CD8-positive, alpha-beta memory T cell (primary cell): ENCODE results near the gene STX7. TPM values are rescaled to one million over a fixed set of nuclear protein-coding genes. Genes with fewer than 3 reads are reported as not detected.
A peak's percentile ranks its signal among the peaks of the same experiment; 100 is the strongest.

Experiments used
- CTCF ChIA-PET: fragments of 350-600 bp; sonication (Branson Sonifier 250); formaldehyde crosslinking; loops from one replicate; lab custom pipeline; 2021; ENCODE audit warnings: antibody characterized with exemption; lab: Charles Lee
- POLR2A ChIA-PET: fragments of 350-600 bp; sonication (Branson Sonifier 250); formaldehyde crosslinking; loops from one replicate; lab custom pipeline; 2021; ENCODE audit warnings: antibody characterized with exemption; lab: Charles Lee
- DNase-seq, 5 donors: peaks; one replicate each; pipeline versions ENCODE4 v3.0.0 to v3.0.0-alpha.2; 2020 to 2022; ENCODE audit warnings: mixed read lengths in 1 of 5
- H3K27ac ChIP-seq: one replicate; pipeline ENCODE4 v1.7.0; 2013; ENCODE audit warnings: low read depth, mild to moderate bottlenecking, low read length, moderate library complexity
- H3K27me3 ChIP-seq: 2 replicates; pipeline ENCODE4 v1.7.0; 2013; ENCODE audit warnings: low read length, mild to moderate bottlenecking; ENCODE audit not compliant: insufficient read depth, poor library complexity, severe bottlenecking
- H3K36me3 ChIP-seq: 2 replicates; pipeline ENCODE4 v1.7.0; 2013; ENCODE audit warnings: mild to moderate bottlenecking, low read length, moderate library complexity; ENCODE audit not compliant: insufficient read depth
- H3K4me1 ChIP-seq: 2 replicates; pipeline ENCODE4 v1.7.0; 2013; ENCODE audit warnings: mild to moderate bottlenecking, low read length, moderate library complexity; ENCODE audit not compliant: insufficient read depth
- H3K4me3 ChIP-seq: 2 replicates; pipeline ENCODE4 v1.7.0; 2013; ENCODE audit warnings: mild to moderate bottlenecking, low read length
- H3K9me3 ChIP-seq: 2 replicates; pipeline ENCODE4 v1.7.0; 2013; ENCODE audit warnings: mild to moderate bottlenecking, low read length
- H3K27ac Mint-ChIP-seq, 8 donors: one replicate each; pipeline ENCODE4 v1.8.0; 2020 to 2021; ENCODE audit warnings: mixed read lengths in 8 of 8, mild to moderate bottlenecking in 6 of 8, inconsistent platforms in 3 of 8, moderate library complexity in 3 of 8
- H3K27me3 Mint-ChIP-seq, 2 donors: one replicate each; pipeline ENCODE4 v1.8.0; 2020 to 2021; ENCODE audit warnings: mixed read lengths in 2 of 2, mild to moderate bottlenecking in 1 of 2, moderate library complexity in 1 of 2
- H3K36me3 Mint-ChIP-seq, 3 donors: one replicate each; pipeline ENCODE4 v1.8.0; 2020 to 2021; ENCODE audit warnings: mixed read lengths in 3 of 3, inconsistent platforms in 1 of 3, mild to moderate bottlenecking in 1 of 3
- H3K4me1 Mint-ChIP-seq, 3 donors: one replicate each; pipeline ENCODE4 v1.8.0; 2020 to 2021; ENCODE audit warnings: mixed read lengths in 3 of 3, inconsistent platforms in 1 of 3, mild to moderate bottlenecking in 1 of 3
- H3K4me3 Mint-ChIP-seq, 7 donors: one replicate each; pipeline ENCODE4 v1.8.0; 2020 to 2021; ENCODE audit warnings: mixed read lengths in 7 of 7, mild to moderate bottlenecking in 6 of 7, moderate library complexity in 4 of 7, inconsistent platforms in 2 of 7
- H3K9me3 Mint-ChIP-seq, 5 donors: one replicate each; pipeline ENCODE4 v1.8.0; 2020 to 2022; ENCODE audit warnings: mixed read lengths in 5 of 5, mild to moderate bottlenecking in 3 of 5, moderate library complexity in 2 of 5, inconsistent platforms in 1 of 5
- polyA plus RNA-seq: library from polyadenylated mRNA; unstranded; fragments of 300-500 nt; fragmentation: Illumina TruSeq; gene quantifications from one replicate; pipeline ENCODE4 v1.2.3, GENCODE V29; 2021
- total RNA-seq, 2 experiments: library from RNA; stranded (reverse); gene quantifications; one replicate each; pipeline ENCODE4 v1.2.3, GENCODE V29; 2021

The STX7 gene
- total and polyA plus RNA-seq, 3 experiments from 2014 or later = 11.4 to 25.1 (median 19.0) TPM

DNA sequence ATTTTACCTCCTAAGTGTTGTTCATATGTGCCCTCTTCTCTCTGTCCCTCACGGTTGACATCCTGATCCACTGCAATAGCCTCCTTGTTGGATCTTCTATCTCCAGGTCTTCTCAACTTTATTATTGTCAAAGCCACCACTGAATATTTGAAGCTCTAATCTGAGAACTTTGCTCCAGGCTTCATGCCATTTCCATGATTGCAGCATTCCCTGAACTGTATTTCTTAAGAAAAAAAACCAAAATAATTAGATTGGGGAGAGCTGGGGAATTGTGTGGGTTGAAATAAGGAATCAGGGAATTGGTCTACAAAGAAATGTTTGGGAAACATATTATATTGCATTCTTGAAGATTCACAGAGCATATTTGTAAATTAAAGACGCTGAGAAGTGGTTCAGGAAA, 2.5 kb upstream of the STX7 start:
- Histone ChIP-seq H3K4me1 (peaks cover 24% of the 10 kb centered on the region), H3K27ac (no peak overlapping the region), H3K36me3 (no peaks in the 10 kb centered on the region), H3K27me3 (no peaks in the 10 kb centered on the region), H3K9me3 (no peaks in the 10 kb centered on the region), H3K4me3 (no peak overlapping the region)
- Mint-ChIP-seq H3K27ac (no peak overlapping the region), H3K4me1 (peaks cover 24 to 34% (median 33%) of the 10 kb centered on the region in 3 donors), H3K27me3 (peaks cover 3 to 21% of the 10 kb centered on the region in 2 donors), H3K36me3 (peaks cover 0 to 7% (median 0%) of the 10 kb centered on the region in 3 donors), H3K9me3 (no peaks in the 10 kb centered on the region), H3K4me3 (peak overlapping the region in 1 of 7 donors; percentile 20)
- ChIA-PET CTCF (interaction anchor here (1.4 kb wide), 1 partner anchor 235 kb away, joined by 4 read pairs; no protein-coding TSS in a partner anchor), POLR2A (no interaction called here)
- no peak for DNase-seq

DNA sequence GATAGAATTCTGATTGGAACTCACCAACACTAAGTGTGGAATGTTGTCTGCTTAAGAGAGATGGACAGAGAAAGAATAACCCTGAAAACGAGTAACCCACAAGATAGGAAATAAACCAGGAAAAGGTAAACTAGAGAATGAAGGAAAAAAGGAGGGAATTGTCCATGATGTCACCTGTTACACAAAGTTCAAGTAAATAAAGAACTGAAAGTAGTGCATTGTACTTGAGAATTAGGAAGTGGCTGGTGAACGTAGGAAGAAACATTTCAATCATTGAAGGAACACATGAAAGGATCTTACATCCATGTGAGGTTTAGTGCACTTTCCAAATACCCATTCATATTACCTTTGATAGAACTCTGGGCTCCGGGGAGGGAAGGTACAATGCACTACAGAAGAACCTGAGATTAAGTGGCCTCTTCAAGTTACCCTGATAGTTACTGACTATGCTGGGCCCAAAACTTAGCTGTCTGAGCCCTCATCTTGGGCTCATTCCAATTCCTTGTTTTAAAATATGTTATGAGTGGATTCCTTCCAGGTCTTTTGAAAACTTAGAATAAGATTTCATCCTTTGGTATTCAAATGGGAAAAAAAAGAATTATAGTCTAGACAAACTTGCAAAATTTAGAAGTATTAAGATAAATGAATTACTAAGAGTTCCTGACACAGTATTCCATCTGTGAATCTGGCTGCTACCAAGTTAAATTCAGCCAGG, 1.1 kb upstream of the STX7 start:
- Histone ChIP-seq H3K27me3 (no peaks in the 10 kb centered on the region), H3K9me3 (no peaks in the 10 kb centered on the region), H3K36me3 (no peaks in the 10 kb centered on the region), H3K4me3 (no peak overlapping the region), H3K4me1 (peaks cover 24% of the 10 kb centered on the region), H3K27ac (no peak overlapping the region)
- CTCF ChIA-PET = interaction anchor here (1.0 to 1.6 kb wide), 3 partner anchors 10 to 1439 kb away, joined by 3 to 4 read pairs (median 3); partner anchors contain the start of gene TBPL1
- H3K4me3 Mint-ChIP-seq = peak overlapping the region; percentile 88 to 100 (median 97)
- POLR2A ChIA-PET = interaction anchor here (1.2 to 1.7 kb wide), 2 partner anchors 284 to 300 kb away, joined by 6 to 7 read pairs; partner anchors contain the start of genes RPS12 and SLC18B1
- H3K27me3 Mint-ChIP-seq = peaks cover 3 to 12% of the 10 kb centered on the region in 2 donors
- H3K36me3 Mint-ChIP-seq = peaks cover 0 to 7% (median 0%) of the 10 kb centered on the region in 3 donors
- peak overlapping the region in 4 of 8 donors; percentile 8 to 60 (median 32) for H3K27ac Mint-ChIP-seq
- peaks cover 31 to 42% (median 41%) of the 10 kb centered on the region in 3 donors for H3K4me1 Mint-ChIP-seq
- no peaks in the 10 kb centered on the region for H3K9me3 Mint-ChIP-seq
- DNase-seq = no peak

DNA sequence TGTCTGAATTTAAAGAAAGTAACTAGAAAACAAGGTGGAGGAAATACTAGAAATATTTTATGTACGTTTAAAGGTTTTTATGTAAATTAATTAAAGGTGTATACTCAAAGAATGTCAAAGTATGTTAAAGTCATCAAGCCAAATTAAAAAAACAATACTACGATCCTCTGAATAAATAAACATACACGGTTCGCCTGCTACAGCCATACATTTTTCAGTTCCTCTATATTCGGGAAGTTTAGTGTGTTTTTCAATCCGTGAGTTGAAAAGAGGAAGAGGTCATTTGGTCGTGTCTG, 626 bp downstream of the STX7 start:
- Histone ChIP-seq H3K36me3 (no peaks in the 10 kb centered on the region), H3K9me3 (no peaks in the 10 kb centered on the region), H3K27ac (peak overlapping the region; percentile 48), H3K27me3 (no peaks in the 10 kb centered on the region), H3K4me1 (peaks cover 24% of the 10 kb centered on the region), H3K4me3 (peak overlapping the region; percentile 63)
- H3K27me3 Mint-ChIP-seq = peaks cover 3 to 4% of the 10 kb centered on the region in 2 donors
- peak overlapping the region in 6 of 8 donors; percentile 60 to 86 (median 70) for H3K27ac Mint-ChIP-seq
- H3K36me3 Mint-ChIP-seq = peaks cover 0 to 21% (median 9%) of the 10 kb centered on the region in 3 donors
- peaks cover 44 to 59% (median 58%) of the 10 kb centered on the region in 3 donors for H3K4me1 Mint-ChIP-seq
- POLR2A ChIA-PET = interaction anchor here (0.6 to 1.7 kb wide), 3 partner anchors 17 to 302 kb away, joined by 4 to 7 read pairs (median 4); partner anchors contain the start of gene RPS12
- H3K9me3 Mint-ChIP-seq = no peaks in the 10 kb centered on the region
- CTCF ChIA-PET = interaction anchor here (0.8 to 1.4 kb wide), 4 partner anchors 15 to 251 kb away, joined by 3 to 8 read pairs (median 4); no protein-coding TSS in a partner anchor
- no peak for DNase-seq
- peak overlapping the region; percentile 88 to 96 (median 92) for H3K4me3 Mint-ChIP-seq

- H3K36me3 ChIP-seq = no peaks in the 10 kb centered on the region
- H3K4me3 Mint-ChIP-seq = peak overlapping the region; percentile 18 to 96 (median 92)
- CTCF ChIA-PET = no interaction called here
- peaks cover 45 to 62% (median 61%) of the 10 kb centered on the region in 3 donors for H3K4me1 Mint-ChIP-seq
- peak overlapping the region; percentile 63 for H3K4me3 ChIP-seq
- no peak overlapping the region for H3K27ac ChIP-seq
- peaks cover 0 to 24% (median 9%) of the 10 kb centered on the region in 3 donors for H3K36me3 Mint-ChIP-seq
- no peaks in the 10 kb centered on the region for H3K9me3 ChIP-seq
- POLR2A ChIA-PET = interaction anchor here (1.7 kb wide), 1 partner anchor 302 kb away, joined by 7 read pairs; the partner anchor contains the start of gene RPS12
- no peak for DNase-seq
- H3K9me3 Mint-ChIP-seq = no peaks in the 10 kb centered on the region
- H3K27ac Mint-ChIP-seq = no peak overlapping the region
- peaks cover 24% of the 10 kb centered on the region for H3K4me1 ChIP-seq
- H3K27me3 Mint-ChIP-seq = peaks cover 3 to 4% of the 10 kb centered on the region in 2 donors
- H3K27me3 ChIP-seq = no peaks in the 10 kb centered on the region
Measured at GRCh38 chr6:132511831-132512220, 1.1 kb downstream of the STX7 start.

DNA sequence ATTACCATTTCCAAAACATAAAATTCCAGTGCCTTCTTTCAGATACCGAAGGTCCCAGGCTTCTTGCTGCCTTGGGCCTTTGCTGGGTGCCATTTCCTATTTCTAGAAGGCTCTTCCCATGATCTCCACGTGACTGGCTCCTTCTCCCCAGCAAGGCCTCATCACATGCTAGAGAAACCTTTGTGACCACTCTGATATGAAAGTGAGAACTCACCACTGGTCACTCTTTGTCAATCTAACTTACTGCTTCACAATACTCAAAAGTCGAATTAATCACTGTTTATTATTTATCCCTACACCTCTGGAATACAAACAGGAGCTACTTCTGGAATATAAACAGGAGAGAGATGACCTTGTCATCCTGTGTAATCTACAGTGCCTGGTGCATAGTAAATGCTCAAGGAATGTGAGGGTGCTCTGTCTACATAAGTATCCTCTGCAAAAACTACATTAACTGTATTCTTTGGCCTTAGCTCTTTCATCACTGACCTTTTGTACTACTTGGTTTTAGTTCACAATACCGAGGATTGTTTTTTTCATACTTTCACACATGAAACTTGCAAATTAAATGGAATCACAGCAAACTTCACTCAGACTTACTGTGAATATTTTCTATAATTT, 1.6 kb downstream of the STX7 start:
- peaks cover 24% of the 10 kb centered on the region for H3K4me1 ChIP-seq
- H3K36me3 Mint-ChIP-seq = peaks cover 0 to 26% (median 9%) of the 10 kb centered on the region in 3 donors
- H3K9me3 Mint-ChIP-seq = no peaks in the 10 kb centered on the region
- DNase-seq = no peak
- peaks cover 3% of the 10 kb centered on the region in 2 donors for H3K27me3 Mint-ChIP-seq
- no peak overlapping the region for H3K27ac Mint-ChIP-seq
- no peak overlapping the region for H3K4me3 ChIP-seq
- no peaks in the 10 kb centered on the region for H3K9me3 ChIP-seq
- no peaks in the 10 kb centered on the region for H3K27me3 ChIP-seq
- H3K36me3 ChIP-seq = no peaks in the 10 kb centered on the region
- ChIA-PET CTCF (no interaction called here), POLR2A (no interaction called here)
- H3K4me3 Mint-ChIP-seq = peak overlapping the region; percentile 41 to 96 (median 89)
- peaks cover 49 to 68% (median 66%) of the 10 kb centered on the region in 3 donors for H3K4me1 Mint-ChIP-seq
- H3K27ac ChIP-seq = no peak overlapping the region

- DNase-seq = no peak
- CTCF ChIA-PET = no interaction called here
- peaks cover 15% of the 10 kb centered on the region for H3K4me1 ChIP-seq
- H3K9me3 ChIP-seq = no peaks in the 10 kb centered on the region
- H3K27ac ChIP-seq = no peak overlapping the region
- H3K27me3 Mint-ChIP-seq = no peaks in the 10 kb centered on the region
- H3K36me3 Mint-ChIP-seq = peaks cover 0 to 30% (median 12%) of the 10 kb centered on the region in 3 donors
- H3K9me3 Mint-ChIP-seq = no peaks in the 10 kb centered on the region
- H3K4me1 Mint-ChIP-seq = peaks cover 60 to 78% (median 76%) of the 10 kb centered on the region in 3 donors
- H3K27me3 ChIP-seq = no peaks in the 10 kb centered on the region
- peak overlapping the region in 1 of 8 donors; percentile 34 for H3K27ac Mint-ChIP-seq
- H3K36me3 ChIP-seq = no peaks in the 10 kb centered on the region
- H3K4me3 ChIP-seq = no peak overlapping the region
- POLR2A ChIA-PET = no interaction called here
- H3K4me3 Mint-ChIP-seq = no peak overlapping the region
Measured at GRCh38 chr6:132506869-132507808, 5.8 kb downstream of the STX7 start.

DNA sequence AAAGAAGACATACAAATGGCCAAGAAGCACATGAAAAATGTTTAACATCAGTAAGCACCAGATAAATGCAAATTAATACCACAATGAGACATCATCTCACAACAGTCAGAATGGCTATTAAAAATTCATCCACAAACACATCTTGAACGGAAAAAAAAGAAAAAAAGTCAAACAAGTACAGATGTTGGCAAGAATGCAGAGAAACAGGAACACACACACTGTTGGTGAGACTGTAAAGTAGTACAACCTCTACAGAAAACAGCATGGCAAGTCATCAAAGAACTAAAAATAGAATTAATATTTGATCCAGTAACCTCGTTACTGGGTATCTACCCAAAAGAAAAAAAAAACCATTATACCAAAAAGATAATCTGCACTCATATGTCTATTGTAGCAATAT, 6.5 kb downstream of the STX7 start:
- Mint-ChIP-seq H3K4me3 (no peak overlapping the region), H3K27ac (peak overlapping the region in 1 of 8 donors; percentile 2), H3K4me1 (peaks cover 55 to 73% (median 70%) of the 10 kb centered on the region in 3 donors), H3K36me3 (peaks cover under 1 to 36% (median 16%) of the 10 kb centered on the region in 3 donors), H3K27me3 (no peaks in the 10 kb centered on the region), H3K9me3 (no peaks in the 10 kb centered on the region)
- Histone ChIP-seq H3K27ac (no peak overlapping the region), H3K27me3 (no peaks in the 10 kb centered on the region), H3K36me3 (no peaks in the 10 kb centered on the region), H3K4me3 (no peak overlapping the region), H3K9me3 (no peaks in the 10 kb centered on the region), H3K4me1 (peaks cover 10% of the 10 kb centered on the region)
- no peak for DNase-seq
- ChIA-PET CTCF (no interaction called here), POLR2A (no interaction called here)
